CD4-positive, alpha-beta T cell treated with Interferon gamma for 1 hour (primary cell): ENCODE results near the gene PITPNC1.
"Not testable (repeated sequence)": the region's sequence is repeated elsewhere in the genome, so short reads cannot be mapped to it uniquely, and the experiment has no call there.

Experiments
- DNase-seq: peaks from one replicate; pipeline ENCODE4 v3.0.0-alpha.2; 2020

PITPNC1 gene

DNA sequence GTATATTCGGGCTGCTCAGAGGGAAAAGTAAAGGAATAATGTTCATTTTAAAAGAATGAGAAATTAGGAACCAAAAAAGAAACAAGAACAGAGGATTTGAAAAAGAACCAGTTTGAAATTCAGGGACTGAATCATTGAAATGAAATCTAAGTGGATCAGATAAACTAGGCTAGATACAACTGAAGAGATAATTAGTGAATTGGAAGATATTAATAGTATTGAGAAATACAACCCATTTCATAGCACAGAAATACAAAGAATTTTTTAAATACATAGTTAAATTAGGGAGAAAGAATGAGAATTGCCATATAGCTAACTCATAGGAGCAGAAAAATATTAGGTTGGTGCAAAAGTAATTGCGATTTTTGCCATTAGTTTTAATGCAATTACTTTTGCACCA is 223.3 kb downstream of the PITPNC1 start:
- DNase-seq: no peak

DNA sequence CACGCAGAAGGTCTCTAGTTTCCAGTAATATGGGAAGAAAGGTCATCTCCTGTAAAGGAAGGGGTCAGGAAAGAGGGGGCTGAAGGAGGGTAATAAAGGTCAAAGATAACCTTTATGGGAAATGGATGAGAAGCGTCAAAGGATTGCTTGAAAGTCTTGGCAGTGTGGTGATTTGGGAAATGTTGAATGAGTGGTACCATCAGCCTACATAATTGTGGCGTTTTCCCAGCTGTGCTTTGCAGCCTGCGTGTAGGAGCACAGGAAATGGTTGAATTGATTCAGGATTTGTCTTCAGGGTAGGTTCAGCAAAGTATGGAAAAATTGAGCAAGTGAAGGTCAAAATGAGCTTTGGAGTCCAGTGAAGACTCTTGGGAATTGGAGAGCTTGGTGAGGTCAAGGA is 224.8 kb downstream of the PITPNC1 start:
- DNase-seq: no peak

DNA sequence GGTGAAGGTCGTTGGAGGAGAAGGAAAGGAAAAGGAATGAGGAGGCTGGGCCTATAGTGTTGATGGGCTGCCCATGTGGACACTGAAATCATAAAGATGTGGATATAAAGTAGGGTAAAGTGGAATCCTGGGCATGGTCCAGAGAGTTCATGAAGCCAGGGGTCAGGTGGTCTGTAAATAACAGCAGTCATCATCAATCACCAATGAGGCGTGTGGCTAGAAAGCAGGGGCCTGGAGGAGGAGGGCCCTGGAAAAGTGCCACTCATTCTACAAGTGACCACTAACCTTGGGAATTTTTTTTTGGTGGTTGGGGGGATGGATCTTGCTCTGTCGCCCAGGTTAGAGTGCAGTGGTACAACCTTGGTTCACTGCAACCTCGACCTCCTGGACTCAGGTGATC is 225.4 kb downstream of the PITPNC1 start:
- no peak for DNase-seq

DNA sequence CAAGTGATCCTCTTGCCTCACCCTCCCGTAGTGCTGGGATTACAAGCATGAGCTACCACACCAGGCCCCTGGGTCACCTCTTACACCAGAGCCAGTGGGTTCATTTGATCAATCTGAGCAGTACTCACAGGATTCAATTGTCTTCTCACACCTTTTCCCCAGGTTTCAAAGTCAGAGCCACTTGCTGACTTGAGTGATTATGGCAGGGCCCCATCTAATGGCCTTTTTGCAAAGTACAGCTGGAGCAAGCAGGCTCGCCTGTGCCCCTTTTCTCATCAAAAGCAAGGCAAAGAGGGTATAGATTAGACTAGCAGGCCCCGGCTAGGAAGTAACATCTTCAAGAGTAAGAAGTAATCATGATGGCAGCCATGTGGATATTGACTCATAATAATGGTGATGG is 225.9 kb downstream of the PITPNC1 start:
- peak; percentile 23 for DNase-seq

DNA sequence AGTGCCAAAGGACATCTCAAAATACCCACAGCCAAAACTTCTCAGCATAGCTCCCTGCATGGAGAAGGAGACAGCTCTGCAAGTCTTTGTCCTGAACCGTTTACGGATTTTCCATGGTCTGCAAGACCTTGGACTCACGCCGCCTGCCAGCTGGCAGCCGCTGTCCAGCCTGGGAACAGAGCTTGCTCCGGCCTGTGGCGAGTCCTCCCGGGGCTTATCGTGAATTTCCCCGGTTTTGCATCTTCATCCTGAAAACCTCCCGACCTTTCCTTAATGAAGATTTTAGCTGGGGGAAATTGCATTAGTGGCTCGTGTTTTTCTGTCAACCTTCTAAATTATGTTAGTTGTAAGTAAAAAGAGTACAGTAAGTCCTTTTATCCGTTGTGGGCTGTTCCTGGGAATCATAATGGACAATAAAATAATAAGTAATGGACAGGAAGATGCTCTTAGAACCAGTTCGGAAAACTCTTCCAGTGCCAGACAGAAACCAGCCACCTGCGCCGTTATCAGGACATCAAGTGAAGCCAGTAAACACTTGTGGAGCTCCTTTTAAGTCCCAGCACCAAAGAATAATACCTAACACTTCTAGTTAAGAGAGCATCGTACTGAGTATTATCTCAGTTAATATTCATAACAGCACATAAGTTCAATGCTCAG is 228.3 kb downstream of the PITPNC1 start:
- DNase-seq: no peak

DNA sequence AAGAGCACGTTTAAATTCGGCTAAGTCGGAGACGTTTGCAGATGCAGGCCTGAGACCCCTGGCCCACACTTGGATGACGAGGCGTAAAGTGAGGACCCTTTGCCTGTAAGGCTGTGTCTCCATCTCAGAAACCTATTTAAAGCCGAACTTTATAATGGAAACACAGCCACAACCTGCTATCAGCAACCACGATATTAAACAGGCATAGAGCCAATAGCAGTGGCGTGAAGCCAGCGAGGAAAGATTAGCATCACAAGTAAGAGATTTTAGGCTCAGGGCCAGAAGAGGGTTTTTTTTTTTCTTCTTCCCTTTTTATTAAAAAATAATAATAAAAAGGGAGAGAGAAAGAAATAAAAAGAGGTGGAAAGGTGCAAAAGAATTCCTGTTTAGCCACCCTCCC is 229.4 kb downstream of the PITPNC1 start:
- no peak for DNase-seq

DNA sequence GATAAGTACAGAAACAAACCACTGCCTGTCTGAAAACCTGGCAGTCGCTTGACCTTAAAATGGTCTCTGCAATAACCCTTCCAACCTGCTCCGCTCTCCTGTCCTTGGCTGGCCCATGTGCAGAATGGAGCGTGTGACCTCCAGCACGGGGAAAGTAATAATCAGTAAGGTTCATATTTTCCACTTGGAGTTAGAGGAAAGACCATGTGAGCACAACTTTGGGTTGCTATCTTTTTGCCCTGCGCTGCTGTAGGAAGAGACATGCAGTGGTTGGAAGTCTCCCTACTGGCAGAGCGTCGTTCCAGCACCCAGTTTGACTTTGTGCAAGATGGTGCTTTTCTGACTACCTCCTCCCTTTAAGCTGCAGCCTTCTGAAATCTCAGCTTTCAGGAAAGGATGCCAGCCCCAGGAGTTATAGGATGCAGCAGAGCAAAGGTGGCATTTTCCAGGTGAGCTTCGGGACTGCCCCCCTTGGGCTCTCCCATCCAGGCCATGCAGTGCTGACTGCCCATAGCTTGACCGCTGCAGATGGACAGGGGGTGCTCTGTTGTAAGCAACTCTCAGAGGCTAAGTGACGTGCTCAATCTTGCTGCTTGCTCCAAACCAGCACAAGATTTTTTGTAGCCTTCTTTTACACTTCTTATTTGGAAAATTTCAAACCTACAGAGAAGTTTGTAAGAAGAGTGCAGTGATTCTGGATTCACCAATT is 230.0 kb downstream of the PITPNC1 start:
- DNase-seq: no peak

DNA sequence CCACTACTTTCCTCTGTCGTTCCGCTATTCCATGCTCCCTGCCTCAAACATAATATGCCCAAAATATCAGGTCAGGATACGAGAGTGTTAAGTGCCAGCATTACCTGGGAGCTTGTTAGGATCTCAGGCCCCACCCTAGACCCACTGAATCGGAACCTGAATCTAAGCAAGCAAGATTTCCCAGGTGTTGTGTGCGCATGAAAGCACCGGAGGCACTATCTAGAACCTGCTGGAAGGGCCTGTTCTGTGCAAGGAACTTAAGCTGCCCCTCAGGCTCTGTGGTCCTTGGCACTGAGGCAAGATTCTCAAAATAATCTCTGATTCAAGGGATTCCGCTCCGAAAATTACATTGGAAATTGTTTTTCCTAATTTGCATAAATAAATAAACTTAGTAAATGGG is 233.0 kb downstream of the PITPNC1 start:
- DNase-seq: no peak

DNA sequence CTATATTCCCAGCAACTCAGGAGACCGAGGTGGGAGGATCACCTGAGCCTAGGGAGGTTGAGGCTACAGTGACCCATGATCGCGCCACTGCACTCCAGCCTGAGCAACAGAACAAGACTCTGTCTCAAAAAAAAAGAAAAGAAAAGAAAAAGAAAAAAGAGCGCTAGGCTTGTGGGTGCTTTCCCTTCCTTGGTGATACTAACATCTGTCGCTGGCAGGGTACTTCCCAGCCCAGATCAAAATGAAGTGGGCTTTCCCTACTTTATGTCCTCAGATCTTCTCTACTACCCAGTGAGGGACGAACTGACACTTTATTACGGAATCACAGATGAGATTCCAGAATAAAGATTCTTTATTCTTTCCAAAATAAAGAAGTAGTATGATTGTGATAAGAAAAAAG is 236.9 kb downstream of the PITPNC1 start:
- no peak for DNase-seq

DNA sequence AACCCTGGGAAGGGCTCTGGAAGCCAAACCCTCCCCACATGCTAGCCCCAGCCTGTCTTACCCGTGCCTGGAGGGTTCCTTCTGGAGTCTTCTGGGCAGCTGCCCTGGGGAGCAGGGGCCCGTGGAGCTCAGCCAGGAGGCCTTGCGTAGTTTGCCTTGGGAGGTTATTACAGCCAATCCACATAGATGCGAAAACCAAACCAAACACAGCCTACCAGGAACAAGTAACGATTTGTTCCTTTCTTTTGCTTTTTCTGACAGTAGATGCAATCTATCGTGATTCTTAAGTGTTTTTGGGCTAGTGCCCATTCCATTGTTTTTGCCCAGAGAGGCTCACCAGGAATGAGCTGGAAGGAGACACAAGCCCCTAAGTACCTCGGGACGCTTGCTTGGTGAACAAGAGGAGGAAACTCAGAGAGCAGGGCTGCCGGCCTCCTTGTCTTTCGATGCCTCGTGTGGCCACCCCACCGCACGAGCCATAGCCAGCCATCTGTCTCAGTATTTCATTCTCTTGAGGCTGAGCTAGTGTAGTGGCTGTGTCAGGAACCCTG is 238.0 kb downstream of the PITPNC1 start:
- no peak for DNase-seq

DNA sequence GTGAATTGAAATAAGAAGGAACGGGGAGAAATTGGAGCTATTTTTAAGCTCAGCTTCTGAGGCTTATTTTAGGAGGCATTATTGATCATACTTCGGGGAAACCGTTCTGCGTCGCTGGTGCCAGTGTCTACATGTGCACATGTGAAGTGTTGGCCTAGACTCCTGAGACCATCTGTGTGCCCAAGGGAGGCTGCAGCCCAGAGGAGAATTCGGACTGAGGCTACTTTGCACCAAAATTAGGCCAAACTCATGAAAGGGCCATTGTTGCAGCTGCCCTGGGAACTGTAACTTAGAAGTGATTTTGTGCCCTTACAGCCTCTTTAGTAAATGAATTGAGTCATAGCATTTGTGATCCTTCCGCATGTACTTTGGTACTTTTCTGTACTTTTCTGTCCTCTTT is 238.7 kb downstream of the PITPNC1 start:
- DNase-seq: no peak

DNA sequence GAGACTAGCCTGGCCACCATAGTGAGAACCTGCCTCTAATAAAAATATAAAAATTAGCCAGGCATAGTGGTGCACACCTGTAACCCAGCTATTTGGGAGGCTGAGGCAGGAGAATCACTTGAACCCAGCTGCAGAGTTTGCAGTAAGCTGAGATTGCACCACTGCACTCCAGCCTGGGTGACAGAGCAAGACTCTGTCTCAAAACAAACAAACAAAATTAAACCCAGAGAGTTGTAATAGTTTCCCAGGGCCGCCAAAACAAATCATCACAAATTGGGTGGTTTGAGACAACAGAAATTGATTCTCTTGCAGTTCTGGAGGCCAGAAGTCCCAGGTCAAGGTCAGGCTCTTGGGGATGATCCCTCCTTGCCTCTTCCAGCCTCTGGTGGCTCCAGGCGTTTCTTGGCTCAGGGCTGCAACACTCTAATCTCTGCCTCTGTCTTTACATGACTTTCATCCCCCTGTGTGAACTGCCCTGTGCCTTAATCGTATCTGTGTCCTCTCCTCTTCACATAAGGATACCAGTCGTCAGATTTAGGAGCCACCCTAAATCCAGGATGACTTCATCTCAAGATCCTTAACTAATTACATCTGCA is 240.3 kb downstream of the PITPNC1 start:
- DNase-seq: no peak

DNA sequence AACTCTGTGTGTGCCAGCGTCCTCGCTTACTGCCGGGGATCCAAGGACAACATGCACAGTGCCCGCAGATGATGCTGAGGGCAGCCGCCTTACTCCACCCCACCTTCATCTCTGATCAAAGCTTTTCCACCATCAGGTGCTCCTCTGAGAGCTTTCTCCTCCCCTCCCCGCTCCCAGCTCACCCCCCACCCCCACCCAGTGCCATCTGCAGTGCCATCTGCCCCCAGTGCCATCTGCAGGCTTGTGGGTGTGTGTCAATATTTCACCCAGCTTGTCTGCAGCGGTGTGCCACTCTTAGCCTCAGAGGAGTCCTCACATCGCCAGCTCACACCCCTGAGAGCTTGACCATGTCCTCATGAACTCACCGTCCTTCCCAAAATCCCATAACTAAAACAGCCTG is 242.5 kb downstream of the PITPNC1 start:
- DNase-seq: no peak

DNA sequence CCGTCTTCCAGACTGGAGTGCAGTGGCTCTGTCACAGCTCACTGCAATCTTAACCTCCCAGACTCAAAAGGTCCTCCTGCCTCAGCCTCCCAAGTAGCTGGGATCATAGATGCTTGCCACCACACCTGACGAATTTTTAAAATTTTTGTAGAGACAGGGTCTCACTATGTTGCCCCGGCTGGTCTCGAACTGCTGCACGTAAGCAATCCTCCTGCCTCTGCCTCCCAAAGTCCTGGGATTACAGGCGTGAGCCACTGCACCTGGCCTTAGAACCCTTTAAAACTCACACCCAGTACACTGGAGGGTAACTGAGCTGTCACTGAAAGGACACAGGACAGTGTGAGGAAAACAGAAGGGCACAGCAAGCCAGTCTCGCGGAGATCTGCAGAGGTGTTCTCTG is 243.0 kb downstream of the PITPNC1 start:
- no peak for DNase-seq

DNA sequence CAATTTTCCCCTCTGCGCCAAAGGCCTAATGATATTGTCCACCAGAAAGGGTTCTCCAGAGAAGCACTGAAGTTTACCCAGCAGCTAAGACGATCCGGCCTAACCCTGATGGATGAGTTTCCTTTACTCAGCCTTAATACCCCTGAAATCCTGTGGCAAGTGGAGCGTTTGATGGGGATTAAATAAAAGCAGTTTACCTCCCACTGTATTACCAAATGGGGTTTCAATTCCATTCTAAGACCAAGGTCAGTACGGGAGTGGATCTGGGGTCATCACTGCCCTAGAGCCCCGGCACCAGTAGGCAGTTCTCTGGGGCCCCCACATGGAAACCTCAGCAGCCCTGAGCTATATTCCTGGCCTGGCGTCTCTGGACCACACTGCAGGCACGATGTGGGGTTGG is 243.6 kb downstream of the PITPNC1 start:
- no peak for DNase-seq

DNA sequence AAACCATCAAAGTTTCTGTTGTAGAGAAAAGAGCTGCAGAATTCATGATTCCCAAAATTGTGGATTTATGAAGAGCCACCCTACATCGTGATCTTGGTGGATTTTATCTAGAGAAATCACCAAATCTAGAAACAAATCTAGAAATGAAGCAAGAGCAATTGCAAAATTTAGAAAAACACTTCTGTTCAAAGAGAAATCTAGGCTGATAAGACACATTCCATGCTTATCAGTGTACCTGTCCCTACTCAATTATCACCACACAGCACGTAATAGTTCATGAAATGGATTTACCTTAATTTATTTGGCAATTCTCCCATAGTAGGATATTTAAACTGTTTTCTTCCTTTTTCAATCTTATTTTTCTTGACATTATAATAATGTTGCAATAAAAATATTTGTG is 246.7 kb downstream of the PITPNC1 start:
- DNase-seq: no peak

DNA sequence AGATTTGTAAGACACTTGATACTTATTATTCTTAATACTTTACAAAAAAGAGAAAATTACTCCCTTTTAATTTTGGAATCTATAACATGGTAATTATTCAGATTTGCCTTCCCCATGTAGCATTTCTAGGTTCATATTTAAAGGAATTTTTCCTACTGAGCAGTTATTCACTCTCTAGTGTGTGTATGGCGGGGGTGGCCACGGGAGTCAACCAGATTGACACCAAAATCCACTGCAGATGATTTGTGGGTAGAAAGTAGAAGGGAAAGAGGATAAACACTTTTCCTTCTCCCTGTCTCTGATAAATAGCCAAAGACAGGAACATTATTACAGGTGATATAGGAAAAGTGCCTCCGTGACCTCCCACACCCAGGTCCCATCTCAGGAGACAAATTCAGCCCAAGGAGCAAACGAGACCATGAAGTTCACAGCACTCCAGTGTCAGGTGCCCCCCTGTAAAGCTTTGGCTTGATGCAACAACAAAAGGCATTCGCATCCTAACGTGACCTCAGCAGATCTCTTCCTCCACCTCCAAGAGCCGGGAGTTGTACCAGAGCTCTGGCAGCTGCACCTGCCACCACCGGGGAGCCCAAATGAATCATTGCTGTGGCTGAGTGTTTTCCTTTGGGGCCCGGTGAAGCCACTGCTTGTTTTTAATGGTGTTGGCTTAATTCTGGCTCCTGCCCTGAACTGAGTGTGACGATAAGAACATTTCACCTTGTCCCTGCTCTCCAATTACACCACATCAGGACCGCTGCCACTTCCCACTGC is 248.0 kb downstream of the PITPNC1 start:
- no peak for DNase-seq

DNA sequence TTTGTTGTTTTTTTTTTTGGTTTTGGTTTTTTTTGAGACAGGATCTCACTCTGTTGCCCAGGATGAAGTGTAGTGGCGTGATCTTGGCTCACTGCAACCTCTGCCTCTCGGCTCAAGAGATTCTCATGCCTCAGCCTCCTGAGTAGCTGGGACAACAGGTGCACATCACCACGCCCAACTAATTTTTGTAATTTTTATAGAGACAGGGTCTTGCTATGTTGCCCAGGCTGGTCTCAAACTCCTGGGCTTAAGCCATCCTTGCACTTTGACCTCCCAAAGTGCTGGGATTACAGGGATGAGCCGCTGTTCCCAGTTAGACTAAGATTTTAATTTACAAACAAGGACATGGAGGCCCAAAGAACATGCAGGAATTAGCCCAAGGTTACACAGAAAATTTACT is 248.9 kb downstream of the PITPNC1 start:
- no peak for DNase-seq

DNA sequence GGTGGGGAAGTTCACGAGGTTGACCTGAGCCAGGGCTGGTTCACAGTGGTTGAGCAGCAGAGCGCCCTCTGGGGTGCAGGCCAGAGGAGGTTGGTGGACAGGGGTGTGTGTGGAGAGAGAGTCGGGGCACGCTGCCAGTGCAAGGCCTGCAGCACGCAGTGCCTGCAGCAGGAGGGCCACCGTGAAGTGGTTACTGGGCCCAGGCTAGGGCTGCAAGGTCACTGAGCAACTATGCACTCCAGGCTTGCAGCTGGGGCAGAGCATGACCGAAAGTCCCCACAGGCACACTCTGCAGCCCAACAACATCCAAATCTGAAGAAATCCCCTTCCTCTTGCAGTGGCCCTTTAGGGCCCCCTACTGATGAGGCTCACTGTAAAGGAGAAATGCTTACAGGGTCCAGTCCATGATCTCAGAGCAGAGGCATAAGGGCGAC is 251.5 kb downstream of the PITPNC1 start:
- DNase-seq: peak; percentile 1

DNA sequence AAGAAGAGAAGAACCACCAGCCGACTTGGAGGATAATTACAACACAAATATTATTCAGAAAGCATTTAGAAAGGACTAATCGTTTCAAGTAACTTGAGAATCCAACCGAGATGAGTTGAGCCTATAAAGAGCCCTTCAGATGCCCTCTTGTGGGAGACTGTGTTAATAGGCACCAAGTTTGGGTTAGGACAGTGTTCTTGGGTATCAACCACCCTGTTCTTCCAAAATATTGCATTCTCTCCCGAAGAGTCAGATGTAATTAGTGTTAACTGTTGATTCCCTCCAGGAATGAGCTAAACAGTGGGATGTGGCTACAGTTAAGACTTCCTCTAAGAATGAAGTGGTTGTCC is 252.9 kb downstream of the PITPNC1 start:
- no peak for DNase-seq

DNA sequence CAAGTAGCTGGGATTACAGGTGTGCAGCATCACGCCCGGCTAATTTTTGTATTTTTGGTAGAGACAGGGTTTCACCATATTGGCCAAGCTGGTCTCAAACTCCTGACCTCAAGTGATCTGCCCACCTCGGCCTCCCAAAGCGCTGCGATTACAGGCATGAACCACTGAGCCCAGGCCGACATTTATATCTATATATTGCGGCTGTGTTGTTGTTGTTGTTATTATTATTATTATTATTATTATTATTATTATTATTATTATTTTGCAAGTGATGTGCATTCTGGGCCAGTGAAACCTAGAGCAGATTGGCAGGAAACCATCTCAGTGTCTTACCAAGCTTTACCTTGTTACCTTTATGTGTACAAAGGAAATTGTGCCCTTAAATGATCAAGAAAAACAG is 253.8 kb downstream of the PITPNC1 start:
- not testable (repeated sequence) for DNase-seq

DNA sequence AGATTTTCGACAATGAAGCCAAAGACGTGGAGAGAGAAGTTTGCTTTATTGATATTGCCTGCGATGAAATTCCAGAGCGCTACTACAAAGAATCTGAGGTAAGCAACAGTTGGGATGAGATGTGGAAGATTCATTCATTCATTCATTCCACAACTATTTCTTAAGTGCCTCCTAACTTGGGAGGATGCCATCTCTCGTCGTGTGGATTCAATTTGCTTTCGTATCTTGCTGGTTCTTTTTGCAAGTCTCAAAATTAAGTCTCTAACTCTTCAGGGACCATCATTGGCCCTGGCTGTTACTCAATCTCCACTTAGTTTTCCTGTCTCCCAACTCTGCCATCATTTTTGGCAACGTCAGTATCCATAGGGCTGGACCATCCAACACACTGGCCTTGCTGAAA is 255.1 kb downstream of the PITPNC1 start:
- no peak for DNase-seq

DNA sequence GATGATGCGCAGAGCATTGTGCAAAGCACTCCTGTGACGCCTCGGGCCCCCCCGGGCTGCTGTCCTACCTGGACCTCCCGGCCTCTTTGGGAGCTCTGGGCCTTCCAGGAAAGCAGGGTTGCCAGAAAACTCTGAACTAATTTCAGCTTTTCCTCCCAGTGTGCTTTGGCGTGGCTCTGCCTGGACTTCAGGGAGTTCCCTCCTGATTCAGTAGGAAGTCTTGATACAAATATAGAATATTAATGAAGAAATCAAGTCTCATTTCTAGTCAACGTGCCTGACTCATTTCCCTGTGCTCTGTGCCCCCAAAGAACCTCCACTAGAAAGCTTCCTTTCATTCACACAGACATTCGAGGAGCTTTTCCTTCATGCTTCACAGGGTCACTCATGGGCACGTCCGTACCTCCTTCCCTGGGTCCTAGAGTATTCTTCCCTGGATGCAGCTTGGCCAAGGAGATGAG is 256.7 kb downstream of the PITPNC1 start:
- no peak for DNase-seq
